Adrenal gland (tissue), 5 donors: Measurements from ENCODE around the gene GABRG2.

ENCODE experiments used
- POLR2A ChIP-seq, 2 donors: fragments of 450-650 bp; IDR thresholded peaks; one replicate each; pipeline ENCODE4 v1.6.1; 2017; ENCODE audit warnings: antibody characterized with exemption in 2 of 2, mild to moderate bottlenecking in 2 of 2, moderate library complexity in 1 of 2
- TF ChIP-seq, protein P1 (sequence below), 6 experiments: fragments of 450-650 bp in 4 of 6; fragments of 200-600 bp in 2 of 6; sonication (generic) in 1 of 6; IDR thresholded peaks; 1 replicate in 5 of 6; 2 replicates in 1 of 6; pipeline versions ENCODE4 v1.5.1 to v1.8.0; 2016 to 2021; ENCODE audit warnings: antibody characterized with exemption in 6 of 6, mild to moderate bottlenecking in 2 of 6, moderate library complexity in 1 of 6
- donor health status: DM: no; HTN: no; CAD: no.

DNA sequence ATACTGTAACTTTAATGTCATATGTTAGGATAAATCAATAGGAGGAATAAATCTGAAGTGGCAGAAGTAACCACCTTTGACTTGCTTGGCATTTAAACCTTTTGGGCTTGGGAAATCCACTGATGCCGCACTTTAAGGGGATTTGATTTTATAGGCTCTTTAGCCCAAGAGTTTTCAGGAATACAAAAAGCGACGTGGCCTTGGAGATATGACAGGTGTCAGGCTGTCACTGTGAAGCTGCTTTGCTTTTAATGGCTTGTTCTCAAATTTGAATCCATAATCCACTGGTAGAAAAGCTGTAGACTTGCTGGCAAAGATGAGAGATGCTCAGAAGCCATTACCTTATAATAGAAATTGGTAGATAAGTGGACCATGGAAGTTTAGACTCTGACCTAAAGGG, 71.6 kb downstream of the GABRG2 start:
- TF ChIP-seq, protein P1, sequence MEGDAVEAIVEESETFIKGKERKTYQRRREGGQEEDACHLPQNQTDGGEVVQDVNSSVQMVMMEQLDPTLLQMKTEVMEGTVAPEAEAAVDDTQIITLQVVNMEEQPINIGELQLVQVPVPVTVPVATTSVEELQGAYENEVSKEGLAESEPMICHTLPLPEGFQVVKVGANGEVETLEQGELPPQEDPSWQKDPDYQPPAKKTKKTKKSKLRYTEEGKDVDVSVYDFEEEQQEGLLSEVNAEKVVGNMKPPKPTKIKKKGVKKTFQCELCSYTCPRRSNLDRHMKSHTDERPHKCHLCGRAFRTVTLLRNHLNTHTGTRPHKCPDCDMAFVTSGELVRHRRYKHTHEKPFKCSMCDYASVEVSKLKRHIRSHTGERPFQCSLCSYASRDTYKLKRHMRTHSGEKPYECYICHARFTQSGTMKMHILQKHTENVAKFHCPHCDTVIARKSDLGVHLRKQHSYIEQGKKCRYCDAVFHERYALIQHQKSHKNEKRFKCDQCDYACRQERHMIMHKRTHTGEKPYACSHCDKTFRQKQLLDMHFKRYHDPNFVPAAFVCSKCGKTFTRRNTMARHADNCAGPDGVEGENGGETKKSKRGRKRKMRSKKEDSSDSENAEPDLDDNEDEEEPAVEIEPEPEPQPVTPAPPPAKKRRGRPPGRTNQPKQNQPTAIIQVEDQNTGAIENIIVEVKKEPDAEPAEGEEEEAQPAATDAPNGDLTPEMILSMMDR (IDR thresholded peaks at IDR 0.05): no peak
- no peak for TF ChIP-seq POLR2A (IDR thresholded peaks at IDR 0.05)
